Upper lobe of left lung (tissue), 6 donors: Measurements from ENCODE around the gene CDH15. TPM values are rescaled to one million over a fixed set of nuclear protein-coding genes. Genes with fewer than 3 reads are reported as not detected.

ENCODE experiments used
- ATAC-seq, 2 donors: fragments of 200-7000 bp; cut with Tn5 transposase; one replicate each; pipeline ENCODE4 v1.9.1; 2022; ENCODE audit warnings: mild to moderate bottlenecking in 2 of 2, moderate library complexity in 2 of 2; ENCODE audit not compliant: low FRiP score in 2 of 2
- DNase-seq, 2 donors: peaks; one replicate each; pipeline ENCODE4 v3.0.0-alpha.2; 2019 to 2020
- H3K27ac ChIP-seq, 4 donors: fragments of 200-600 bp; sonication (generic); one replicate each; pipeline ENCODE4 v1.5.1; 2016 to 2019
- H3K27me3 ChIP-seq, 4 donors: fragments of 200-600 bp; sonication (generic); one replicate each; pipeline ENCODE4 v1.5.1; 2017 to 2019
- H3K36me3 ChIP-seq, 4 donors: fragments of 200-600 bp; sonication (generic); one replicate each; pipeline ENCODE4 v1.5.1; 2016 to 2019
- H3K4me1 ChIP-seq, 4 donors: fragments of 200-600 bp; sonication (generic); one replicate each; pipeline ENCODE4 v1.5.1; 2018 to 2019
- H3K4me3 ChIP-seq, 4 donors: fragments of 200-600 bp; sonication (generic); one replicate each; pipeline ENCODE4 v1.5.1; 2017 to 2019; ENCODE audit warnings: mild to moderate bottlenecking in 2 of 4, moderate library complexity in 1 of 4
- H3K9me3 ChIP-seq, 4 donors: fragments of 200-600 bp; sonication (generic); one replicate each; pipeline ENCODE4 v1.5.1; 2018 to 2019
- EP300 ChIP-seq, 4 donors: sonication (generic); formaldehyde crosslinking; IDR thresholded peaks; one replicate each; pipeline ENCODE4 v1.5.1; 2017; ENCODE audit warnings: antibody characterized with exemption in 4 of 4, control low read depth in 2 of 4
- POLR2A ChIP-seq, 4 donors: fragments of 450-650 bp; IDR thresholded peaks; one replicate each; pipeline ENCODE4 v1.5.1; 2016 to 2017; ENCODE audit warnings: antibody characterized with exemption in 4 of 4, mild to moderate bottlenecking in 2 of 4
- POLR2AphosphoS5 ChIP-seq, 2 donors: sonication (generic); formaldehyde crosslinking; IDR thresholded peaks; one replicate each; pipeline ENCODE4 v1.5.1; 2017; ENCODE audit warnings: antibody characterized with exemption in 2 of 2
- WGBS, 2 donors: methylation state at CpG; one replicate each; pipeline ENCODE4 v1.1.5; 2017 to 2018; 5-methylcytosine and 5-hydroxymethylcytosine counted together
- total RNA-seq, 6 donors: library from RNA; depleted of rRNA in 4 of 6; stranded (reverse); fragments of >200 nt in 4 of 6; gene quantifications; one replicate each; pipeline versions ENCODE4 v1.1.0 to v1.2.1, GENCODE V29; 2016 to 2021
- TF ChIP-seq, protein P1 (sequence below), 6 experiments: fragments of 450-650 bp in 4 of 6; fragments of 200-600 bp in 2 of 6; sonication (generic) in 2 of 6; IDR thresholded peaks; one replicate each; pipeline ENCODE4 v1.5.1; 2016 to 2019; ENCODE audit warnings: antibody characterized with exemption in 6 of 6
- donor health status: DM: no; HTN: no; CAD: no; lungs with moderate emphysema.
- donor health status: DM: no; HTN: yes; CAD: no; lungs with severe emphysema.

Gene CDH15
- total RNA-seq, 6 donors from 2014 or later: 0.39 to 4.2 (median 1.2) TPM

DNA sequence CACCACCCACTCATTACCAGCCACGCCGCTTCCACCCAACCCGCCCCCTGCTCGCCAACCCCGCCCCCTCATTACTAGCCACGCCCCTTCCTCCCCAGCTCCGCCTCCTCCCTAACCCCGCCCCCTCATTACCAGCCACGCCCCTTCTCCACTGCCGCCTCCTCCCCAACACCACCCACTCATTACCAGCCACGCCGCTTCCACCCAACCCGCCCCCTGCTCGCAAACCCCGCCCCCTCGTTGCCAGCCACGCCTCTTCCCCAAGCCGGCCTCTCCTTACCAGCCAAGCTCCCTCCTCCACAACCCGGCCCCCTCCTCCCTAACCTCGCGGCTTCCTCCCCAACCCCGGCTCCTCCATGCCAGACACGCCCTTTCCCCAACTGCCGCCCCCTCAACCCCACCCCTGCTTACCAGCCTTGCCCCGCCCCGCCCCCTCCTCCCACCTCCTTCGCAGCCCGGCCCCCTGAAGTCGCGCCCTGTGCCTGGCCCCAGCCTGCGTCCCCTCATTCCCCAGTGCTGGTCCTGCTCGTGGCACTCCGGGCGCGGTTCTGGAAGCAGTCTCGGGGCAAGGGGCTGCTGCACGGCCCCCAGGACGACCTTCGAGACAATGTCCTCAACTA lies 21.5 kb downstream of the CDH15 start:
- peak overlapping the region in 1 of 4 donors; percentile 56 for H3K27ac ChIP-seq
- H3K27me3 ChIP-seq: no peaks in the 10 kb centered on the region
- DNase-seq (peak; percentile 89), ATAC-seq (peak; percentile 42 to 86)
- no peaks in the 10 kb centered on the region for H3K36me3 ChIP-seq
- peaks cover 6 to 24% (median 17%) of the 10 kb centered on the region in 4 donors for H3K4me1 ChIP-seq
- H3K9me3 ChIP-seq: no peaks in the 10 kb centered on the region
- 6 to 13% methylated on average over 16 to 28 of the region's 39 CpGs for WGBS, 2 donors
- no peak for TF ChIP-seq POLR2A (IDR thresholded peaks at IDR 0.05)
- no peak for TF ChIP-seq EP300 (IDR thresholded peaks at IDR 0.05)
- TF ChIP-seq, protein P1, sequence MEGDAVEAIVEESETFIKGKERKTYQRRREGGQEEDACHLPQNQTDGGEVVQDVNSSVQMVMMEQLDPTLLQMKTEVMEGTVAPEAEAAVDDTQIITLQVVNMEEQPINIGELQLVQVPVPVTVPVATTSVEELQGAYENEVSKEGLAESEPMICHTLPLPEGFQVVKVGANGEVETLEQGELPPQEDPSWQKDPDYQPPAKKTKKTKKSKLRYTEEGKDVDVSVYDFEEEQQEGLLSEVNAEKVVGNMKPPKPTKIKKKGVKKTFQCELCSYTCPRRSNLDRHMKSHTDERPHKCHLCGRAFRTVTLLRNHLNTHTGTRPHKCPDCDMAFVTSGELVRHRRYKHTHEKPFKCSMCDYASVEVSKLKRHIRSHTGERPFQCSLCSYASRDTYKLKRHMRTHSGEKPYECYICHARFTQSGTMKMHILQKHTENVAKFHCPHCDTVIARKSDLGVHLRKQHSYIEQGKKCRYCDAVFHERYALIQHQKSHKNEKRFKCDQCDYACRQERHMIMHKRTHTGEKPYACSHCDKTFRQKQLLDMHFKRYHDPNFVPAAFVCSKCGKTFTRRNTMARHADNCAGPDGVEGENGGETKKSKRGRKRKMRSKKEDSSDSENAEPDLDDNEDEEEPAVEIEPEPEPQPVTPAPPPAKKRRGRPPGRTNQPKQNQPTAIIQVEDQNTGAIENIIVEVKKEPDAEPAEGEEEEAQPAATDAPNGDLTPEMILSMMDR (IDR thresholded peaks at IDR 0.05): no peak
- TF ChIP-seq POLR2AphosphoS5 (IDR thresholded peaks at IDR 0.05): no peak
- peak overlapping the region in 3 of 4 donors; percentile 22 to 33 (median 28) for H3K4me3 ChIP-seq

DNA sequence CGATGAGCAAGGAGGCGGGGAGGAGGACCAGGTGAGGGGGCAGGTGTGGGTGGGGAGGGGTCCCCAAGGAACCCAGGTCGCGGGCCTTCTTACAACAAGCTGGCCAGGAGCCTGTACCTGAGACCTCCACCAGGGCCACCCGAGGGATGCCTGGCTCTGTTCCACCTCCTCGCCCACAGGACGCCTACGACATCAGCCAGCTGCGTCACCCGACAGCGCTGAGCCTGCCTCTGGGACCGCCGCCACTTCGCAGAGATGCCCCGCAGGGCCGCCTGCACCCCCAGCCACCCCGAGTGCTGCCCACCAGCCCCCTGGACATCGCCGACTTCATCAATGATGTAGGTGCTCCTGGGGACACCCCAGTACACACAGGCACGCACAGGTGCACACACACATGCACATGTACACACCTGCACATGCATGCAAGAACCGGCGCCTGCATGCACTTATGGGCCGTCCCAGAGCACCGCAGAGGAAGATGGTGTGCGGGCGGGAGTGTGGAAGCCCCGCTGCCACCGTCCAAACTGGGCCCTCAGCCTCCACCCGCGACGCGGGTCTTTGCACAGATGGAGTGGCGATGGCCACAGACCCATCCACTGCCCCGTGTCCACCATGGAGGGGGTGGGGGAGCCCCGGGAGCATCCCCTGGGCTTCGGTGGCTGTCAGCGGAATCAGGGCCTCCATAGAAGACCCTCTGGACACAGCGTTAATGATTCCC lies 22.2 kb downstream of the CDH15 start:
- Histone ChIP-seq H3K4me3 (peak overlapping the region in 3 of 4 donors; percentile 22 to 33 (median 28)), H3K4me1 (peaks cover 6 to 24% (median 18%) of the 10 kb centered on the region in 4 donors), H3K36me3 (no peaks in the 10 kb centered on the region), H3K27ac (peak overlapping the region in 1 of 4 donors; percentile 56), H3K27me3 (no peaks in the 10 kb centered on the region), H3K9me3 (no peaks in the 10 kb centered on the region)
- DNase-seq (peak in 1 of 2 donors; percentile 84), ATAC-seq (no peak)
- TF ChIP-seq POLR2A (IDR thresholded peaks at IDR 0.05) (peak in 1 of 4 donors; percentile 12), POLR2AphosphoS5 (IDR thresholded peaks at IDR 0.05) (no peak)
- TF ChIP-seq, protein P1 (IDR thresholded peaks at IDR 0.05): peak in 1 of 6 experiments; percentile 11
- 66 to 77% methylated on average over 6 to 38 of the region's 38 CpGs for WGBS, 2 donors

DNA sequence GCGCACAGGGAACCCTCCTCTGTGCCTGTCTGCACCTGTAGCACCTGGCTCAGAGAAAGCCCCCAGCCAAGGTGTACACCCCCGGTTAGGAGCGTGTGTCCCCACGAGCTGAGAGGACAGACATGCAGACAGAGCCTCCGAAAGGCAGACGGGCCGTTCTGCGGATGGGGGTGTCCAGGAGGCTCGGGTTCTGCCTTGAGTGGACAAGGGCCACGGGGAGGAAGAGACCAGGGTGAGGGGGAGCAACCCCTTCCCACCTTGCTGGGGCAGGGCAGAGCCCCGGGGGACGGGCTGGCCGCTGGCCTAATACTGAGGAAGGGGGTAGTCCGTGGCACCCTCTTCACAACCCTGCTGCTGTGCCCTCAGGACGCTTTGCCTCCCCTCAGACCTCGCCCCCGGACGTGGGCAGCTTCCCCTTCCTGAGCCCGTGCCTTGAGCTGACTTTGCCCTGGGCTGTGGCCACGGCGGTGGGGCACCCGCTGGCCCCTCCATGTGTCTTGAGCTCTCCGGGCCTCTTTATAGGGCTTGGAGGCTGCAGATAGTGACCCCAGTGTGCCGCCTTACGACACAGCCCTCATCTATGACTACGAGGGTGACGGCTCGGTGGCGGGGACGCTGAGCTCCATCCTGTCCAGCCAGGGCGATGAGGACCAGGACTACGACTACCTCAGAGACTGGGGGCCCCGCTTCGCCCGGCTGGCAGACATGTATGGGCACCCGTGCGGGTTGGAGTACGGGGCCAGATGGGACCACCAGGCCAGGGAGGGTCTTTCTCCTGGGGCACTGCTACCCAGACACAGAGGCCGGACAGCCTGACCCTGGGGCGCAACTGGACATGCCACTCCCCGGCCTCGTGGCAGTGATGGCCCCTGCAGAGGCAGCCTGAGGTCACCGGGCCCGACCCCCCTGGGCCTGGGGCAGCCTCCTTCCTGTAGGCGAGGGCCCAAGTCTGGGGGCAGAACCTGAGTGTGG lies 23.1 kb downstream of the CDH15 start:
- WGBS, 2 donors: 85 to 88% methylated on average over 21 to 34 of the region's 45 CpGs
- DNase-seq (peak; percentile 20 to 74), ATAC-seq (no peak)
- Histone ChIP-seq H3K27me3 (peaks cover 0 to 6% (median under 1%) of the 10 kb centered on the region in 4 donors), H3K4me1 (peaks cover 6 to 30% (median 25%) of the 10 kb centered on the region in 4 donors), H3K4me3 (no peak overlapping the region), H3K27ac (no peak overlapping the region), H3K9me3 (no peaks in the 10 kb centered on the region), H3K36me3 (no peaks in the 10 kb centered on the region)
- TF ChIP-seq, protein P1 (IDR thresholded peaks at IDR 0.05): no peak
- TF ChIP-seq POLR2AphosphoS5 (IDR thresholded peaks at IDR 0.05): no peak
- no peak for TF ChIP-seq POLR2A (IDR thresholded peaks at IDR 0.05)
- TF ChIP-seq EP300 (IDR thresholded peaks at IDR 0.05): no peak

DNA sequence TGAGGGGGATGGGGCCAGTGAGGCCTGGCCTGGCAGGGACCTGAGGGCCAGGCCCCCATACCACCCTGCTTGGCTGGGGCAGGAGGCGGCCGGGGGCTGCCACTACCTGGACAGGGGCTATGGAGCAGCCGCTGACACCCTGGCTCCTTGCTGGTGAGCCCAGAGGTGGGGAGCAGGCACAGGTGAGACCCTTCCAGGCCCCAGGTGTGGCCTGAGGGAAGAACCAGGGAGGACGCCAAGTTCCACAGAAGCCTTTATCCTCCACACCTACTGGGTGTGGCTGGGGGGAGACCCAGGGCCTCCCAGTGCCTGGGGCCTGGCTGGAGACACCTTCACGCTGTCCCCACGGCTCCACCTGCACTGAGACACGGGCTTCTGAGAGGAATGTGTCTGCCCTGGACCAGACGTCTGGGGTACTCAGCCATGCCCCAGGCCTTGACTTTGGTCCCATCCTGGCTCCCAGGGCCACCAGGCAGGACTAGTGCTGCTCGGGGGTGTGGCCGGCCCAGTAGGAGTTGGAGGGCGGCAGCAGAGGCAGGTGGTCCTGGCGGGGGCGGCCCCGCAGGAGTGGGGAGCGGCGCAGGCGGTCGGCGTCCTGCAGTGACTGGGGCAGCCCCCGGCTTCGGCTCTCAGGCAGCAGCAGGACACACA lies 24.1 kb downstream of the CDH15 start:
- Histone ChIP-seq H3K9me3 (no peaks in the 10 kb centered on the region), H3K27me3 (peaks cover 0 to 16% (median 6%) of the 10 kb centered on the region in 4 donors), H3K4me3 (no peak overlapping the region), H3K27ac (no peak overlapping the region), H3K4me1 (peaks cover 14 to 39% (median 35%) of the 10 kb centered on the region in 4 donors), H3K36me3 (no peaks in the 10 kb centered on the region)
- DNase-seq (peak in 1 of 2 donors; percentile 82), ATAC-seq (no peak)
- TF ChIP-seq, protein P1 (IDR thresholded peaks at IDR 0.05): no peak
- WGBS, 2 donors: 92% methylated on average over 18 of the region's 21 CpGs; no CpG with 5 or more reads in 1 of the 2 donors
